ENCODE measurements around the gene TSSK3.

Gene TSSK3

GRCh38 chr1:32341971-32342370, 20.4 kb upstream of the TSSK3 start:
- CTCF ChIA-PET = interaction anchor here (2.3 kb wide), 1 partner anchor 127 kb away, joined by 10 read pairs; no protein-coding TSS in a partner anchor
- POLR2A ChIA-PET = no interaction called here
- no peak for TF ChIP-seq CTCF (IDR thresholded peaks at IDR 0.05; ENCODE audit: insufficient read depth, low read length, missing control alignments)
- H3K4me3 ChIP-seq (ENCODE audit: low read depth, low read length) = no peak overlapping the region
- no peak for DNase-seq (ENCODE audit: low read depth, low spot score)

GRCh38 chr1:32342704-32343103, 19.6 kb upstream of the TSSK3 start:
- ChIA-PET CTCF (interaction anchor here (2.3 kb wide), 1 partner anchor 128 kb away, joined by 10 read pairs; no protein-coding TSS in a partner anchor), POLR2A (no interaction called here)
- no peak overlapping the region for H3K4me3 ChIP-seq (ENCODE audit: low read depth, low read length)
- no peak for DNase-seq (ENCODE audit: low read depth, low spot score)
- TF ChIP-seq CTCF (IDR thresholded peaks at IDR 0.05; ENCODE audit: insufficient read depth, low read length, missing control alignments) = no peak

GRCh38 chr1:32345289-32345827, 17.0 kb upstream of the TSSK3 start:
- TF ChIP-seq CTCF (IDR thresholded peaks at IDR 0.05; ENCODE audit: insufficient read depth, low read length, missing control alignments) = no peak
- CTCF ChIA-PET = interaction anchor here (1.2 to 1.4 kb wide), 3 partner anchors 9 to 56 kb away, joined by 3 read pairs; partner anchors contain the start of gene MARCKSL1
- DNase-seq (ENCODE audit: low read depth, low spot score) = no peak
- H3K4me3 ChIP-seq (ENCODE audit: low read depth, low read length) = no peak overlapping the region
- POLR2A ChIA-PET = interaction anchor here (3.5 kb wide), 1 partner anchor 9 kb away, joined by 19 read pairs; the partner anchor contains the start of gene MARCKSL1

GRCh38 chr1:32346532-32347157, 15.7 kb upstream of the TSSK3 start:
- TF ChIP-seq CTCF (IDR thresholded peaks at IDR 0.05; ENCODE audit: insufficient read depth, low read length, missing control alignments) = no peak
- ChIA-PET CTCF (interaction anchor here (1.2 to 1.5 kb wide), 3 partner anchors 9 to 13 kb away, joined by 3 to 6 read pairs (median 3); partner anchors contain the start of gene MARCKSL1), POLR2A (interaction anchor here (3.5 kb wide), 1 partner anchor 11 kb away, joined by 19 read pairs; the partner anchor contains the start of gene MARCKSL1)
- no peak overlapping the region for H3K4me3 ChIP-seq (ENCODE audit: low read depth, low read length)
- DNase-seq (ENCODE audit: low read depth, low spot score) = no peak

- DNase-seq (ENCODE audit: low read depth, low spot score) = no peak
- no peak for TF ChIP-seq CTCF (IDR thresholded peaks at IDR 0.05; ENCODE audit: insufficient read depth, low read length, missing control alignments)
- ChIA-PET CTCF (no interaction called here), POLR2A (interaction anchor here (1.1 kb wide), 1 partner anchor 13 kb away, joined by 3 read pairs; the partner anchor contains the start of gene MARCKSL1)
- no peak overlapping the region for H3K4me3 ChIP-seq (ENCODE audit: low read depth, low read length)
These were observed 13.1 kb upstream of the TSSK3 start for GRCh38 chr1:32349211-32349708.

GRCh38 chr1:32350785-32351398, 11.4 kb upstream of the TSSK3 start:
- POLR2A ChIA-PET = interaction anchor here (0.7 to 5.6 kb wide), 4 partner anchors 15 to 150 kb away, joined by 3 to 38 read pairs (median 4); partner anchors contain the start of genes DCDC2B, IQCC and MARCKSL1

More at GRCh38 chr1:32350785-32351398, 11.4 kb upstream of the TSSK3 start:
- peak; percentile 61 for TF ChIP-seq CTCF (IDR thresholded peaks at IDR 0.05; ENCODE audit: insufficient read depth, low read length, missing control alignments)
- H3K4me3 ChIP-seq (ENCODE audit: low read depth, low read length) = peak overlapping the region; percentile 71
- CTCF ChIA-PET = interaction anchor here (0.6 to 3.8 kb wide), 5 partner anchors 9 to 135 kb away, joined by 3 to 26 read pairs (median 4); partner anchors contain the start of gene MARCKSL1
- DNase-seq (ENCODE audit: low read depth, low spot score) = no peak

All from AG04449 (cell line).